GM13977 (cell line): ENCODE data around the gene RNPEPL1.

Experiments
- DNase-seq: peaks from one replicate; pipeline ENCODE4 v3.0.0; 2012; ENCODE audit warnings: low spot score
- in situ Hi-C: fragments of 300-500 bp; cut with MboI; formaldehyde crosslinking; loops from one replicate; pipeline ENCODE4 v1.12.0; 2022; ENCODE audit warnings: low sequenced_read_pairs, low pct_unique_long_range_greater_than_20kb, mixed read lengths, inconsistent platforms; ENCODE audit not compliant: unreplicated experiment
- TF ChIP-seq, protein P1 (sequence below): IDR thresholded peaks from 2 replicates; pipeline ENCODE4 v1.5.1; 2012; ENCODE audit warnings: mild to moderate bottlenecking, control low read depth; ENCODE audit not compliant: insufficient read depth; ENCODE audit errors: extremely low read depth, missing control alignments

The RNPEPL1 gene

DNA sequence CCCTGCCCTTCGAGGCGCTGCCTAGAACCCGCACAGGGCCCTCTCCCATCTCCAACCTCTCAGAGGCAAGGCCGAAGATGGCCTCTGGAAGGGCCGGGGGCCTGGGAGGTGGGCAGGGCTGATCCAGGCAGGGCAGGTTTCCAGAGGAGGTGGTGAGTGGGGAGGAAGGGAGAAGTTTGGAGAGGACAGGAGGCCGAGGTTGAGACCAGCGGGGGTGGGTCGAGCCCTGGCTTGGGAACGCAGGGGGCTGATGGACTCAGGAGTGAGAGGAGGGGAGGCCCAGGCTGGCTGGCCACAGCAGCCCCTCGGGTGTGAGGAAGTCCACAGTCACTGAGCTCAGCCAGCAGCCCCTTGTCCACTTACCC is 28.8 kb downstream of the RNPEPL1 start:
- in situ Hi-C loops: no loop called here
- DNase-seq: no peak
- TF ChIP-seq, protein P1, sequence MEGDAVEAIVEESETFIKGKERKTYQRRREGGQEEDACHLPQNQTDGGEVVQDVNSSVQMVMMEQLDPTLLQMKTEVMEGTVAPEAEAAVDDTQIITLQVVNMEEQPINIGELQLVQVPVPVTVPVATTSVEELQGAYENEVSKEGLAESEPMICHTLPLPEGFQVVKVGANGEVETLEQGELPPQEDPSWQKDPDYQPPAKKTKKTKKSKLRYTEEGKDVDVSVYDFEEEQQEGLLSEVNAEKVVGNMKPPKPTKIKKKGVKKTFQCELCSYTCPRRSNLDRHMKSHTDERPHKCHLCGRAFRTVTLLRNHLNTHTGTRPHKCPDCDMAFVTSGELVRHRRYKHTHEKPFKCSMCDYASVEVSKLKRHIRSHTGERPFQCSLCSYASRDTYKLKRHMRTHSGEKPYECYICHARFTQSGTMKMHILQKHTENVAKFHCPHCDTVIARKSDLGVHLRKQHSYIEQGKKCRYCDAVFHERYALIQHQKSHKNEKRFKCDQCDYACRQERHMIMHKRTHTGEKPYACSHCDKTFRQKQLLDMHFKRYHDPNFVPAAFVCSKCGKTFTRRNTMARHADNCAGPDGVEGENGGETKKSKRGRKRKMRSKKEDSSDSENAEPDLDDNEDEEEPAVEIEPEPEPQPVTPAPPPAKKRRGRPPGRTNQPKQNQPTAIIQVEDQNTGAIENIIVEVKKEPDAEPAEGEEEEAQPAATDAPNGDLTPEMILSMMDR: no peak

DNA sequence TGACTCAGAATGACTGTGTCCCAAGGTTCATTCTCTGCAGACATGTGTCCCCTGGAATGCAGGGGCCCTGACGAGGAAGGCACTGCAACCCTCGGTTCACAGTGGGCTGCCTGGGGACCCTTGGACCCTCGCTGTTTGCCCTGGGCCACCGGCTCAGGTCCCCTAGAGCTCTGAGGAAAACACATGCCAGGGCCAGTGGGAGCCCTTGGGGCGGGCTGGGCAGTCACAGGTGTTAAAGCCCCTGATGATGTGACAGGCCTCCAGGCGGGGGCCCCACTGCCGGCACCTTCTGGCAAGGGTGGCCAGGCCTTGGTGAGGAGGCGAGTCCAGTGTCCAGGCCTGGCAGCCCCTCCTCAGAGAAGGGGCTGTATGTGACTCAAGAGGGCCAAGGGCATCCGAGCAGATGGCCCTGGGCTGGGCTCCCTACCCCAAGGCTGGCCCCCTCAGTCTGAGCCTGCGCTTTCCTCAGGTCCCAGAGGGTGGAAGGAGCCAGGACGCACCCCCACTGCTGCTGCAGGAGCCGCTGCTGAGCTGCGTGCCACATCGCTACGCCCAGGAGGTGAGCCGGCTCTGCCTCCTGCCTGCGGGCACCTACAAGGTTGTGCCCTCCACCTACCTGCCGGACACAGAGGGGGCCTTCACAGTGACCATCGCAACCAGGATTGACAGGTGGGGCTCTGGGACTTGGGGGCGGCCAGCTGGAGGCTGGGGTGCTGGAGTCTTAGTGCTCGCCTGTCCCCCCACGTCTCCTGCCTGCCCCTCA is 29.3 kb downstream of the RNPEPL1 start:
- in situ Hi-C loops: no loop called here
- TF ChIP-seq, protein P1: no peak
- no peak for DNase-seq

DNA sequence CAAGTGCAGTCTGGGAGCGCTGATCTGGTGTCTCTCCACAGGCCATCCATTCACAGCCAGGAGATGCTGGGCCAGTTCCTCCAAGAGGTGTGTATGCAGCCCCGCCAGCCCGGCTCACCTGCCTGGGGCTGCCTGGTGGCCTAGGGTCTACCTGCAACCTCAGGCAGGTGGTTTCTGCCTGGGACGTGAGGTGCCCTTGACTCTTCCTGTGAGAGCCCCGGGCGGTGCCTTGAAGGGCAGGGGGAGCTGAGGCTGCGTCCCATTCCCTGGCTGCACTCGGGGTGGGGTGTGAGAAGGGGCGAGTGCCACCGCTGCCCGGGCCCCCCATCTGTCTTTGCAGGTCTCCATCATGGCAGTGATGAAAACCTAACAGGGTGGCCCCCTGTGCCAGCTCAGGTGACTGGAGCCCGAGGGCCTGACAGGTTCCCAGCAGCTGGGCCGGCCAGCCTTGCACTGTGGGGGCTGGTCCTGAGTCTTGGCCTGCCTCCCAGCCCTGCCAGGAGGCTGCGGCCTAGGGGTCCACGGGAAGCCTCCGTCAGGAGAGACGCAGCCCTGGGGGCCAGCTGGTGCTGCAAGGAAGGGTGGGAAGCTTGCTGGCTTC is 30.1 kb downstream of the RNPEPL1 start:
- in situ Hi-C loops: no loop called here
- no peak for DNase-seq
- TF ChIP-seq, protein P1: no peak

DNA sequence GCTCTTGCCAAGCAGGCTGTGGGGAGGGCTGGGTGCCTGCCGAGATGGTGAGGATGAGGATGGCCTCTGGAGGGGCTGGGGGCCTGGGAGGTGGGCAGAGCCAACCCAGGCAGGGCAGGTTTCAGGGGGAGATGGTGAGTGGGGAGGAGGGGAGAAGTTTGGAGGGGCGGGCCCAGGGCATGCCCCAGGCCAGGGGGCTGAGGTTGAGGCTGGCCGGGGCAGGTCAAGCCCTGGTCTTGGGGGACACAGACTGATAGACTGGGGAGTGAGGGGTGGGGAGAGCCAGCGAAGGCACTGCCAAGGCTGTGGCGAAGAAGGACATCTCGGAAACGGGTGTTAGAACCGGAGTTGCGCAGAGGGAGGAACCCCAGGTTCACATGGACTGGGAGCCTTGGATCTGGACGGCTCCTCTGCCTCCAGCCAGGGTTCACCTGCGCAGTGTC is 30.9 kb downstream of the RNPEPL1 start:
- no peak for DNase-seq
- in situ Hi-C loops: no loop called here
- TF ChIP-seq, protein P1: no peak

DNA sequence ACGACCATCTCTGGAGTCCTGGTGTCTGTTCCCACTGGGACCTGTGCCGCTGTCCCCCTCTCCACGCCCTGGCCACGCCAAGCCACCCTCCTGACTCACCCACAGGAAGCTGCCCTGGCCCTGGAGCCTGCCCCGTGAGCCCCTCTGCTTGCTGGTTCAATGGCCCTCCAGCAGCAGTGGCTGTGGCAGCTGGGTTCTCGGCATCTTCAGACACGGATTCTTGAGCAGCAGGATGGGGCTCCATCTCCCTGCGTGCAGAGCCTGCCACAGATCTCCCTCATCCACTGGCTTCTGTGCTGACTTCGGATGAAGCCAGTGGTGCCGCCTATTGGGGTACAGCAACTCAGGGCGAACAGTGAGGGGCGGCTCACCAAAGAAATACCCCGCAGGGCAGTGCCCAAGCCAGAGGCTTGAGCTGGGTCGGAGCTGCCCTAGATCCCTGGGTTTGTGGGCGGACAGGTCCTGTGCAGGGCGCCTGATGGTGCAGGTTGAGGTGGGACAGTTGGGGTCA is 32.2 kb downstream of the RNPEPL1 start:
- in situ Hi-C loops: no loop called here
- no peak for DNase-seq
- TF ChIP-seq, protein P1: no peak

DNA sequence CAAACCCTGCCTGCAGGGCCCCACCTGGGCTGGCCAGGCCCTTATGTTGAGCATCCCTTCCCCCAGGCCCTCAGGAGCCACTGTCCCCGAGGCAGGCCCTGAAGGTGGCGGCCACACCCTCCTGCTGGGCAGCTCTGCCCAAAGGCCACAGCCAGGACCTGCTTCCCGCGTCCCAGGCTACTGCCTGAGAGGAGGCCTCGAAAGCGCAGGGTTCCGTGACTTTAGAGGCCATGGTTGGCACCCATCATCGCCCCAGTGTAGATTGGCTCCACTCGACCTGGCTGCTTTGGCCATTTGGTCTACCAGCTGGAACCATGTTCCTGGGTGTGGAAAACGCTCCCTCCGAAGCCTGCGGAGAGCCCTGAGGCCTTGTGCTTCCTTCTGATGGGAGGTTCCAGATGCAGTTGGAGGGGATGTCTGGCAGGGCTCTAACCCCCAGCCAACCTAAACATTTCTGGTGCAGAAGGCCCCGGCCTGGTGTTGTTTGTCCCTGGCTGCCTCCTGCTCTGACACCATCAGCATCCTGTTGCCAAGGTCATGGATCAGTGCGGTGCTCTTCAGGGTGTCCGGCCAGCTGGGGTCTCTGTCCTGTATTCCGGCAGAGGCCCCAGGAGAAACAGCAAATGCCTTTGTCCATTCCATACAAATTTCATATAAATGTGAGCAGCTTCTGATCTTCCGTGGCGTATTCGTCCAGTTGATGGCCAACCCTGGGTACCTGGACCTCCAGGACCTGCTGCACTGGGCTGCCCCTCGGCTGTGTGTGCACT is 33.0 kb downstream of the RNPEPL1 start:
- TF ChIP-seq, protein P1: no peak
- in situ Hi-C loops: no loop called here
- no peak for DNase-seq
